ENCODE results near the gene ANK3.

The ANK3 gene

GRCh38 chr10:60029475-60029874, 360.2 kb downstream of the ANK3 start:
- no peaks in the 10 kb centered on the region for H3K4me1 Mint-ChIP-seq
- no peak overlapping the region for H3K27ac Mint-ChIP-seq (ENCODE audit: low read depth)
- no peaks in the 10 kb centered on the region for H3K9me3 Mint-ChIP-seq
- peaks cover 8% of the 10 kb centered on the region for H3K36me3 Mint-ChIP-seq (ENCODE audit: insufficient read depth)
- H3K27me3 Mint-ChIP-seq: no peaks in the 10 kb centered on the region
- no peak for ATAC-seq (replicated peaks; ENCODE audit: extremely low read depth, poor library complexity, severe bottlenecking)
- no peak overlapping the region for H3K4me3 Mint-ChIP-seq
- DNase-seq (ENCODE audit: low spot score in 2 of 2): no peak

DNA sequence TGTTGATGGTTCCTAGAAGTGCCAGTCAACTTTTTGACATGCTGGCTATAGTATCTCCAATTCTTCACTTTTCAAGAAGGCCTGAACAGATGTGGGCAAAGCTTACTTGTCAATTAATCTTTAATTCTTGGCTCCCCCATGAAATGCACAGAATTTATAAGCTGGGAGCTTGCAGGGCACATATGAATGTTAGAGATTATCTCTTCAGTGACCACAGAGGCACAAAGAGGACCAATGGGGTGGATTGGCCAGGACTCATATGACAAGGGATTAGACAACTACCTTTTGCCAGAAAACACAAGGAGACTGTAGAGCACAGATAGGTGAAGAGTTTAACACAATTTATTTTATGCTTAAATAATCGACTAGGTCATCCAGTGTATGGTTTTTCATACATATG, 361.6 kb downstream of the ANK3 start:
- H3K4me3 Mint-ChIP-seq: no peak overlapping the region
- no peaks in the 10 kb centered on the region for H3K4me1 Mint-ChIP-seq
- H3K27me3 Mint-ChIP-seq: no peaks in the 10 kb centered on the region

GRCh38 chr10:60025279-60025678, 364.4 kb downstream of the ANK3 start:
- ATAC-seq (replicated peaks; ENCODE audit: extremely low read depth, poor library complexity, severe bottlenecking) (no peak), DNase-seq (ENCODE audit: low spot score in 2 of 2) (no peak)
- Mint-ChIP-seq H3K4me3 (no peak overlapping the region), H3K9me3 (no peaks in the 10 kb centered on the region), H3K27ac (ENCODE audit: low read depth) (no peak overlapping the region), H3K36me3 (ENCODE audit: insufficient read depth) (peaks cover 4% of the 10 kb centered on the region), H3K4me1 (no peaks in the 10 kb centered on the region), H3K27me3 (no peaks in the 10 kb centered on the region)

More for the DNA sequence above, 361.6 kb downstream of the ANK3 start:
- Mint-ChIP-seq H3K27ac (ENCODE audit: low read depth) (no peak overlapping the region), H3K9me3 (no peaks in the 10 kb centered on the region), H3K36me3 (ENCODE audit: insufficient read depth) (peaks cover 6% of the 10 kb centered on the region)
- ATAC-seq (replicated peaks; ENCODE audit: extremely low read depth, poor library complexity, severe bottlenecking) (no peak), DNase-seq (ENCODE audit: low spot score in 2 of 2) (no peak)

DNA sequence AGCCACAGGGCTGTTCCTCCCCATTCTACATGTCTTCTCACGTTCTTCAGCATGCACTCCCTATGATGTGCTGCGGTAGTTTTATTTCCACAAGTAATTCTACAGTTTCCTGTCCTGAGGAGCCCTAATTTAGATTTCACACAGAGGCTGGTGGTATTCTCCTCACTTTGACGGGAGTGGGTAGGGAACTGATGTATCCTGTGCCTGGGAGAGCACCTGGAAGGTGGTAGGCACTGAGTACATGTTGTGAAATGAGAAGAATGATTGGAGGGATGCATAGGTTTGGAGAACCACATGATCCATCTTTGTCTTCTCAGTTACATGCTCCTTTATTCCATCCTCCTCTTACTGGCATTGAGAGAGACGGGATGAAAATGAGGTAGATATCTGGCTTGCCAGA, 365.2 kb downstream of the ANK3 start:
- Mint-ChIP-seq H3K4me1 (no peaks in the 10 kb centered on the region), H3K27me3 (peaks cover under 1% of the 10 kb centered on the region), H3K36me3 (ENCODE audit: insufficient read depth) (peaks cover 4% of the 10 kb centered on the region), H3K4me3 (no peak overlapping the region), H3K9me3 (no peaks in the 10 kb centered on the region), H3K27ac (ENCODE audit: low read depth) (no peak overlapping the region)
- DNase-seq (ENCODE audit: low spot score in 2 of 2) (no peak), ATAC-seq (replicated peaks; ENCODE audit: extremely low read depth, poor library complexity, severe bottlenecking) (no peak)

- no peaks in the 10 kb centered on the region for H3K9me3 Mint-ChIP-seq
- H3K4me1 Mint-ChIP-seq: no peaks in the 10 kb centered on the region
- H3K4me3 Mint-ChIP-seq: no peak overlapping the region
- peaks cover 4% of the 10 kb centered on the region for H3K36me3 Mint-ChIP-seq (ENCODE audit: insufficient read depth)
- peaks cover 10% of the 10 kb centered on the region for H3K27me3 Mint-ChIP-seq
- ATAC-seq (replicated peaks; ENCODE audit: extremely low read depth, poor library complexity, severe bottlenecking) (no peak), DNase-seq (ENCODE audit: low spot score in 2 of 2) (no peak)
- H3K27ac Mint-ChIP-seq (ENCODE audit: low read depth): no peak overlapping the region
Observed at GRCh38 chr10:60023155-60023877, 366.4 kb downstream of the ANK3 start.

- peaks cover 4% of the 10 kb centered on the region for H3K36me3 Mint-ChIP-seq (ENCODE audit: insufficient read depth)
- no peaks in the 10 kb centered on the region for H3K4me1 Mint-ChIP-seq
- H3K27me3 Mint-ChIP-seq: peaks cover 22% of the 10 kb centered on the region
- no peak overlapping the region for H3K4me3 Mint-ChIP-seq
- ATAC-seq (replicated peaks; ENCODE audit: extremely low read depth, poor library complexity, severe bottlenecking) (no peak), DNase-seq (ENCODE audit: low spot score in 2 of 2) (no peak)
- H3K27ac Mint-ChIP-seq (ENCODE audit: low read depth): no peak overlapping the region
- H3K9me3 Mint-ChIP-seq: no peaks in the 10 kb centered on the region
Observed at GRCh38 chr10:60021361-60021760, 368.3 kb downstream of the ANK3 start.

GRCh38 chr10:60016794-60017193, 372.9 kb downstream of the ANK3 start:
- H3K27me3 Mint-ChIP-seq: peaks cover 33% of the 10 kb centered on the region
- H3K9me3 Mint-ChIP-seq: no peaks in the 10 kb centered on the region
- ATAC-seq (replicated peaks; ENCODE audit: extremely low read depth, poor library complexity, severe bottlenecking): no peak
- H3K4me3 Mint-ChIP-seq: no peak overlapping the region
- H3K27ac Mint-ChIP-seq (ENCODE audit: low read depth): no peak overlapping the region
- H3K36me3 Mint-ChIP-seq (ENCODE audit: insufficient read depth): peaks cover 1% of the 10 kb centered on the region
- no peaks in the 10 kb centered on the region for H3K4me1 Mint-ChIP-seq
- no peak for DNase-seq (ENCODE audit: low spot score in 2 of 2)

- Mint-ChIP-seq H3K27me3 (peaks cover 11% of the 10 kb centered on the region), H3K36me3 (ENCODE audit: insufficient read depth) (peaks cover 1% of the 10 kb centered on the region), H3K4me3 (no peak overlapping the region), H3K4me1 (no peaks in the 10 kb centered on the region), H3K27ac (ENCODE audit: low read depth) (no peak overlapping the region), H3K9me3 (no peaks in the 10 kb centered on the region)
- ATAC-seq (replicated peaks; ENCODE audit: extremely low read depth, poor library complexity, severe bottlenecking) (no peak), DNase-seq (ENCODE audit: low spot score in 2 of 2) (no peak)
Observed at GRCh38 chr10:60009710-60010383, 379.8 kb downstream of the ANK3 start.

- H3K27me3 Mint-ChIP-seq: peaks cover 11% of the 10 kb centered on the region
- DNase-seq (ENCODE audit: low spot score in 2 of 2): no peak
- ATAC-seq (replicated peaks; ENCODE audit: extremely low read depth, poor library complexity, severe bottlenecking): no peak
- H3K4me1 Mint-ChIP-seq: no peaks in the 10 kb centered on the region
- no peaks in the 10 kb centered on the region for H3K9me3 Mint-ChIP-seq
- no peak overlapping the region for H3K27ac Mint-ChIP-seq (ENCODE audit: low read depth)
- no peaks in the 10 kb centered on the region for H3K36me3 Mint-ChIP-seq (ENCODE audit: insufficient read depth)
- H3K4me3 Mint-ChIP-seq: no peak overlapping the region
Observed at GRCh38 chr10:60009276-60009675, 380.4 kb downstream of the ANK3 start.

- Mint-ChIP-seq H3K4me3 (no peak overlapping the region), H3K4me1 (no peaks in the 10 kb centered on the region), H3K27me3 (peaks cover 11% of the 10 kb centered on the region), H3K9me3 (no peaks in the 10 kb centered on the region), H3K27ac (ENCODE audit: low read depth) (no peak overlapping the region), H3K36me3 (ENCODE audit: insufficient read depth) (no peaks in the 10 kb centered on the region)
- DNase-seq (ENCODE audit: low spot score in 2 of 2) (no peak), ATAC-seq (replicated peaks; ENCODE audit: extremely low read depth, poor library complexity, severe bottlenecking) (no peak)
Observed at GRCh38 chr10:60008816-60009215, 380.9 kb downstream of the ANK3 start.

DNA sequence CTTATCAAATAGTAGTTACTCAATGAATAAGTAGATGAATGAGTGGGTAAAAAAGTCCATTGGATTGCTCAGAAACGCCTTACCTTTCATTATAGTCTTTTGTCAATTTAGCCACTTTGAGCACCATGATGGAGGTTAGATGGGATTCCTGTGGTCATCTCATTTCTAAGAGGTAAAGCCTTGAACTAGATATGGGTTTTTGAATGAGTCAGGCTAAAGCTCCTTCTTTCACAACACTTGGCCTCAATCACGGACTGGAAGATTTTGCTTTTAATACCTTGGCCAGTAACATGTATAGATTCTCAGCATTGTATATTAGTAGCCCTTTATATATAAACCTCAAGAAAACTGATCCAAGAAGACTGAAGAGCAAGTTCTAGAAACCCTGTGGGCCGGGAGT, 383.6 kb downstream of the ANK3 start:
- Mint-ChIP-seq H3K27ac (ENCODE audit: low read depth) (no peak overlapping the region), H3K9me3 (no peaks in the 10 kb centered on the region), H3K36me3 (ENCODE audit: insufficient read depth) (no peaks in the 10 kb centered on the region), H3K4me3 (no peak overlapping the region), H3K4me1 (no peaks in the 10 kb centered on the region), H3K27me3 (no peaks in the 10 kb centered on the region)
- no peak for ATAC-seq (replicated peaks; ENCODE audit: extremely low read depth, poor library complexity, severe bottlenecking)
- DNase-seq (ENCODE audit: low spot score in 2 of 2): no peak

DNA sequence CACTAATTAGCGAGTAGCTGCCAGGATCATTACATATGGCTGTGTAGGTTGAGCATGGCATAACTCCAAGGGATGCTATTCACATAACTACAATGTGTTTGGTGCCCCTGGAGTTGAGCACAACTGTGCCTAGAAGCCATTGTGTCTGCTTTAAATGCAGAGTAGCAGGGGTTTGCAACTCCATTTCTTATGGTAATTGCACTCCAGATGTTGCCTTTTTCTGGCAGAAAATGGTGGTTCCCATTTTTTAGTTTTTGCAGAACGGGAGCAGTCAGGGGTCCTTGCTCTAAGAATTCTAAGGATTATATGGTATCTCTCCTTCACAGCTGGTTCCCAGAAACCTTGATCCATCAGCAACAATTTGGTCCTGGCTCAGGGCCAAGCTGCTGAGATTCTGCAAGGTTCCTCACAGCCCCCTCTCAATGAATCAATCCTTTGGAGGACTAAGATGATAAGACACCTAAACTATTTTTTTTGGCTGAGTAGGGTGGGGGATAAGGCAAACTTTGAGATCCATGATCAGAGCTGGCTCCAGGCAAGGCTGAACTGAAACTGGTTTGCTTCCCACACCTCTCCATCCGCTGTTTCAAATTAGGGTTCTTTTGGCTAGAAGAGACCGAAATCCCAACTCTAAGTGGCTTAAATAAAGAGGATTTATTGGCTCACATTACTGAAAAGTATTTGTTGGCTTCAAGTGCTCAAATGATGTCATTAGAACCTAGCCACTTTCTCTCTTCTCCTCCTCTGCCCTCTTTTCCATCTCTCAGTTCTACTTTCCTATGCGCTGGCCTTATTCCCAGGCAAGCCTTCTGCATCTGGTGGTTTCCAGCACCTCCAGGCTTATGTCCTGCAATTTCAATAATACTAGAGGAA, 385.8 kb downstream of the ANK3 start:
- H3K9me3 Mint-ChIP-seq: no peaks in the 10 kb centered on the region
- no peak for ATAC-seq (replicated peaks; ENCODE audit: extremely low read depth, poor library complexity, severe bottlenecking)
- H3K4me3 Mint-ChIP-seq: no peak overlapping the region
- no peaks in the 10 kb centered on the region for H3K36me3 Mint-ChIP-seq (ENCODE audit: insufficient read depth)
- no peak for DNase-seq (ENCODE audit: low spot score in 2 of 2)
- no peaks in the 10 kb centered on the region for H3K27me3 Mint-ChIP-seq
- no peaks in the 10 kb centered on the region for H3K4me1 Mint-ChIP-seq
- no peak overlapping the region for H3K27ac Mint-ChIP-seq (ENCODE audit: low read depth)

Measured in central memory CD8-positive, alpha-beta T cell (primary cell).